Limb (tissue), 2 donors: ENCODE results near the gene ZCCHC7.
"Not testable (repeated sequence)": the region's sequence is repeated elsewhere in the genome, so short reads cannot be mapped to it uniquely, and the experiment has no call there.

ENCODE experiments used
- DNase-seq, 2 donors: peaks; one replicate each; pipeline ENCODE4 v3.0.0-alpha.2; 2016; ENCODE audit errors: extremely low spot score in 2 of 2

Gene ZCCHC7

DNA sequence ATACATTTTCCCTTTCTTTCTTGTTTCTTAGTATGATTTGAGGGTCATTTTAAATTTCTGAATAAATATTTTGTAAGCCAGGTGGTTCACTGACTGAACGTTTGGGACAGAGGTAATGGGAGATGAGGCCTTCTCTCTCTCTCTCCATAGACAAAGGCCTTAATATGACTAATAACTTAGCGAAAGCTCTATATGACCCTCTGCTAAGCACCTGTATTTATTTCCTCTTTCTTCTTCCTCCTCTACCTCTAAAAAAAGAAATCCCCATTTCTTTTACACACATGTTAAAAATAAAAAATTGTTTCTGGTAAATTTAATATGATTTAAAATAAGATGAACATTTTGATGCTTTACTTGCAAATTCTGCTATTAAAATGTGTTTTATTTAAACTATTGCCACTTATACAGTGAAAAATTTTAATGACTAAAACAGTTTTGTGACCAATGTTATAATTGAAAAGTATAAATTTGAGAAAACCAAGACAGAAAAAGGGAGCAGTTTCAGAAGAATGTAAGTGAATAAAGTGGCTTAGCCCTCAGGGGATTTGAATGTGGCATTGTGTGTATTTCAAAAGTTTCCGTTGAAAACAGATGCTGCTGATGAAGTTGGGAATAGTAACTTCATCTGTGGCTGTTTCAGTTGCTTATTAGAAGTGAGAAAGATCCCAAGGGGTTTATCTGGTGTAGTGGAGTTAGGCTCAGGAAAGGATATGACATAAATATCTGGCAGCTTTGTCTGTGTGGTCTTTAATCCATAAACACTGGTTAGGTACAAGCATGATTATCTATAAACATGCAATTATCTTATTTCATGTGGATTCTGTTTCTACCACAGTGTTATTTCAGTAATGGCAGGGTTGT is 173.5 kb downstream of the ZCCHC7 start:
- peak in 1 of 2 donors; percentile 31 for DNase-seq

DNA sequence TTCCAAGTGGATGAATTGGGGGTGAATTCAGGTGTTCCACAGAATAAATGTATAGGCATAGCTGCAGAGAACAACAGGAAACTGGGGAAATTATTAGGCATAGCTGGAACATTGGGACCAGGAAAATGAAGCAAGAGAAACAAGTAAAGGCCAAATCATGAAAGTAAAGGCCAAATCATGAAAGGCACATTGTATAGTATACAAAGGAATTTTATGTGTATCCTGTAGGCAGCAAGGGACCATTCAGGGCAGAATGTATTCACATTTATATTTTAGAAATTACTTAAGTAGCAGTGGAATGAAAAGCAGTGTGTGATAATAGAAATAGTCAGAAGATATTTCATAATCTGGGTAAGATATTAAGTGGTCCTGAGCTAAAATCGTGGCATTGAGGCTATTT is 174.8 kb downstream of the ZCCHC7 start:
- DNase-seq, result no peak

DNA sequence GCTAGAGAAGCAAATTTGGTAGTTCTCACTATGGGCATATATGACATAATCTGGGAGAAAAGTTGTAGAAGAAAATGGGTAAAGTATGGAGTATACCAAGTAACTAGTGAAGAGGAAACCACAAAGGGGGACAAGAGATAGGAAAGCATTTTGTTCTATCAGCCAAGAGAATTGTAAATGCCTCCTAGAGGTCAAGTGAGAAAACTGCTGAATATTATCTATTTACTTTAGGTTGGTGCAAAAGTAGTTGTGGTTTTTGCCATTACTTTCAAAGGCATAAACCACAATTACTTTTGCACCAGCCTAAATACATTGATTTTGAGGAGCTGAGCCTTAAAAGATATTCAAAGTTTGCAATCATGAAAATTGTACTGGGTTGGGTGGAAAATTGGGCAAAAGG is 175.4 kb downstream of the ZCCHC7 start:
- DNase-seq, result no peak

DNA sequence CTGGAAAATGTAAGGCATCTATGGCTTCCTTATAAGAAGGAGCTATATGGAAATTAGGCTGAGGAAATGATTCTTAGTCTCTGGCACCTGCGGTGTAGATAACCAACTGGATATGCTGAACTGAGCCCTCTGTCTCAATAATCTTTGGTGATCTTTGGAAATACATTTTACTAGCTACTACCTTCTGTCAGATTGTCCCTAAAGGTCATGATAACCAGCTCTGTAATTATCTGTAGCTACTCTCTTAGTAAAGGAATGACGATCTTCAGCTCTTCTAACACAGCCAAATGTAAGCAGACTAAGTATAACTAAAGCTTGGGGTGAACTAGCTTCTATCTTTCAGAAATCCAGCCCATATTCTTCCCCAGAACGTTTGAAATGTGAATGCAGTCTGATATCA is 177.2 kb downstream of the ZCCHC7 start:
- no peak for DNase-seq

- no peak for DNase-seq
These were observed 180.2 kb downstream of the ZCCHC7 start for GRCh38 chr9:37300620-37301019.

- DNase-seq, result no peak
These were observed 180.9 kb downstream of the ZCCHC7 start for GRCh38 chr9:37301042-37301853.

GRCh38 chr9:37301854-37302172 is 181.4 kb downstream of the ZCCHC7 start:
- DNase-seq, result no peak

DNA sequence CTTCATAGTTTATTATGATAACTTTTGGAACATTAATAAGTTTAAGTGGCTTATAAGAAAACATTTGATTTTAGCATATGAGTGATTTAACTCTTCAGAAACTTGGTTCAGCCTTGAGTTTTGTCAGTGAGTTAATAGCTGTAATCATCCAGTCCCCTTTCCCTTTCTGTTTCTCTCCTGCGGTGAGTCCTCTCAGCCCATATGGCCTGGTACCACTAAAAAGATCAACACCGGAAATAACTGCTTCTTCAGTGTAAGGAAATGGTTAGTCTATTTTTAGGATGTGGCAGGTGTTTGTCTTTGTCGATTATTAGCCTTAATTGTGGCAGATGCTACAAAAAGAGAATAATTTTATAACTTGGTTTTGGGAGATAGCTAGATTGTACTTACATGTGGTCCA is 181.9 kb downstream of the ZCCHC7 start:
- DNase-seq, result no peak

- not testable (repeated sequence) for DNase-seq
These were observed 182.9 kb downstream of the ZCCHC7 start for GRCh38 chr9:37303272-37303671.

GRCh38 chr9:37309136-37309535 is 188.8 kb downstream of the ZCCHC7 start:
- no peak for DNase-seq

DNA sequence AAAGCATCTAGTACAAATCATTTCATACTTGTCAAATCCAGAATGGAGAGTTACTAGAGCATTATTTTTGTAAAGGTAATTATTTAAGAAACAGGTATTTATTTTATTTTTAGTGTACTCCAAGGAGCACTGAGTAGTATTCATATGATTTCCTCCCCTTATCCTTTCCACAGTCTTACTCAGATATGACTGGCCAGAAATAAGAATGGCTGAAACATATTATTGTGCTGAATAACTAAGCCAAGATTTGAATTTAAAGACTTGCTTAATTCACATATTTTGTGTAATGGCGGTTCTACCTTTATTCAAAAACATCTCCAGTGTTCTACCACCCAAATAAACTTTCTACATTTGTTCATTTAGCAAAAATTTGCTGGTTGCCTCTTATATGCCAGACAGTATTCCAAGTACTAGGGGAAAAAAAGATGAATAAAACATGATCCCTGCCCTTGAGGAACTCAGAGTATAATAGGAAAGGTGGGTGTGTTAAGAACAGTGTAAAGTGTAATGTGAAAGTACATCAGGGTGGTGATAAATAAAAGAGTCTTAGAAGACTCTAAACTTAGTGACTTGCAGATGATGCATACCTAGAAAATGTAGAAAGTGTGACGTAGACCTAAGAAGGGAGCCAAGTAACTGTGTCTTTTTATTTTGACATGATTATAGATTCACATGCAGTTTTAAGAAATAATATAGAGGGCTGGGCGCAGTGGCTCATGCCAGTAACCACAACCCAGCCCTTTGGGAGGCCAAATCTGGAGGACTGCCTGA is 191.7 kb downstream of the ZCCHC7 start:
- DNase-seq, result no peak

- DNase-seq, result no peak
These were observed 203.9 kb downstream of the ZCCHC7 start for GRCh38 chr9:37324261-37324683.

DNA sequence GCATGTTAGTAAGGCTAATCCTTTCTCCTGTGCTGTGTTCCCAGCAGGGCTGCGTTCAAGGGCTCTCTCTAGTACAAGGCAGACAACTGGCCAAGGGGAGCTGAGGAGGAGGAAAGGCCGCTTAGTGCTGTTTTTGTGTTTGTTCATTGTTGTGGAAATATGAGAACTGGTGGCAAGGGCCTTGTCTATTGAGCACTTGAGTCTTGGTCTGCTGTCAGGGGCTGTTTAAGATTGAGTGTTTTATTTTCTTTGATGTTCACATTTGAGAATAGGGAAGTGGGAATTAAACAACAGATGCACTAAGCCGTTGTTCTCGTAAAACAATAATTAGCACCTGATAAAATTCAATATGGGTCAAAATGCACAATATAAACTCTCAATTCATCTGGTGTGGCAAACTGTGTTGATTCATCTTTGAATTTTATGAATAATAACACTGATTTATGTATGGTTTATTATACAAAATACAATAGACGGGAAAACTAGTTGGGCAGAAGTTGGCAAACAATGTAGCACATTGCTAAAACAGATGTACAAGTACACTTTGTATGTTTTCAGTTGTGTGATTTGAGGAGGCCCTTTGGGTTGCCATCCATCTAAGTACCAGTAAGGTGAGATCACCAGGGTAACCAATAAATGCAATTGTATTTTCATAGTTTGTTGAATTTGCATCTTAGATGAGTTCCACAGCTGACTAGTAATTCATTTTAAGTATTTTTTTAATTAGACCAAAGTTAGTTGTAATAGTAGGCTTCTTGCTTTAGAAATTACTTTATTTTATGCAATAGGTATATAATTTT is 204.5 kb downstream of the ZCCHC7 start:
- no peak for DNase-seq

DNA sequence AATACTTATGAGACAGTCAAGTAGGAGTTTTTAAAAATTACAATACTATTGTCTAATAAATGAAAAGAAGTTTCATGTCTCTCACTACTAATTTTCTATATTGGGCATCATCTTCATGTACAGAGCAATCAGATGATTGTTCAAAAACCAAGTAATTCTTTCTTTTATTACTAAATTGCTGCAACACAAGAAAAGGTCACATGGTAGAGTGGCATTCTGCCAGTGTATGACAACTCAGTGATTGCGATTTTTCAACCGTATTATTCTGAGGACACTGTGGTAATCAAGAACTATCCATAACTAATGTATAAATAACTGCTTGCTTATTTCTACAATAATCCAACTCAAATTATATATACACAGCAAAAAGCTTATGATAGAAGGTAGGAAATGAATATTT is 205.4 kb downstream of the ZCCHC7 start:
- DNase-seq, result no peak

- no peak for DNase-seq
These were observed 207.2 kb downstream of the ZCCHC7 start for GRCh38 chr9:37327553-37327952.

DNA sequence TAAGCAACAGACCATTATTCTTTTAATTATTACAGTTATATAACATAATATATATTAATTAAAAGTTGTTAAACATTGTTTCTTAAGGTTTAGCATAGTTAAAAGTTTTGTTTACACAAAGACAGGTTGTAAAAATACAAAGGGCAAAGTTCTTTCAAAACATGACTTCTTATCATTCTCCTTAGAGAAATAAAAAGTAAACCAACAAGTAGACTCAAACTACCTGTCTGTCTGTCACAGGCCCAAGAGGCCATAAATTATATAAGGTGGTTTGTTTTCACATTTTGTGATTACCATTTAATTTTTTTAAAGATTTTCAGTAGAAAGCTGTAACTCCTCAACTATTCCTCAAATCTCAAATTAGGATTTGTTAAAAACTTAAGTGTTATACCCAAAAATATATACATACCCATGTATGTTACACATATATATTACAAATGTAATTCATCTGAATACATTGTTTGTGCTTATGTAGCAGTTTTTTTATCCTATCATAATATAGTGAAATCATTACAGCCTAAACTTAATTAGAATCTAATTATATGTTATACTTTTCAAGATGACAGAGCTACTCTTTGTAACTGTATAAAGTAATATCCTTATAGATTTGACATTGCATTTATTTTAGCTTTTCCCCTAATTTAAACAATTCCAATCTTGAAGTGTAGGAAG is 208.3 kb downstream of the ZCCHC7 start:
- DNase-seq, result no peak

DNA sequence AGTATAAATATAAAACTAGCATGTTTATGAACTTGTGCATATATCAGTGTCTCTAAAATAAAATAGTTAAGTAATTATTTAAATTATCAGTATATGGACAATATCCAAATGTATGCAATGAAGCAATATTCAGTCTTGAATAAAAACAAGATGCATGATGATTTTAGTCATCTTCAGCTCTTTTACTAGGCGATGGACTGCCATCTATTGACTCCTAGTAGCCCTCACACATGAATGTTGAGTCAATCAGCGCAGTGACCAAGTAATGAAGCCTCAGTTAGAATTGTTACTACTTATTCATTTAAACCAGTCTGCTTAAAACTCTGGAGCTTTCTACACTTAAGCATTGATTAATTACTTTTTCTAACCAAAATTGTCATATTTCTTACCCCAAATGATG is 209.2 kb downstream of the ZCCHC7 start:
- DNase-seq, result no peak

DNA sequence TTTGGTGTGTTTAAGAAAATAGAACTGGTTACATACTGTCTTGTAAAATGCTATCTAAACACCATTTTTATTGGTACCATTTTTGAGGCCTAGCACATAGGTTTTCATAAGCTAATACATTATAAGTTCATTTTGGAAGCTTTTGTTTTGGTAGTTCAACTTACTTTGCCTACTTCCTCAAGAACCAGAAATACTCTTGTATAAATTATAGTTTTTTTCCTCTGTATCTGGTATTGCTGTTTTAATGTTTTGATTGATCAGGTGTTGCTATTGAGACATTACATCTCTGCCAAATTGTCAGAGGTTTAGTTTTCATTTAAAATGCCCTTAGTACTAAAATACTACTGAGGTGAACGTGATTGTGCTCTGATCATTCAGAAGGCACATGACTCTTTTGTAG is 211.5 kb downstream of the ZCCHC7 start:
- DNase-seq, result no peak

DNA sequence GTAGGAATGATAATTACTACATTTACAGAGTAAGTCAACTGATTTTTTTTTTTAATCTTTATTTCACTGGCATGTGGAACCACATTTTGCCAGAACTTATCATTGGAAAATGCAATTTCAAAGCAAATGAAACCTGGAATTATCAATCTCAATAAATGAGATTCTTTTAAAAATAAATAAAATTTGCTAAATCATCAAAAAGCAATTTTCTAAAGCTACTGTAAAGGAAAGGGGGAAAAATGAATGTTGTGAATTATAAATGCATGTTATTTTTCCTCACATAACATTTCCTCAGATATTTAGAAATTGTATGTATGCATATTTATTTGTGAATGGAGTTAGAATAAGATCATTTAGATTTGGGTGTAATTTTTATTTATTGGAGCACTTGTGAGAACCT is 212.2 kb downstream of the ZCCHC7 start:
- DNase-seq, result no peak

DNA sequence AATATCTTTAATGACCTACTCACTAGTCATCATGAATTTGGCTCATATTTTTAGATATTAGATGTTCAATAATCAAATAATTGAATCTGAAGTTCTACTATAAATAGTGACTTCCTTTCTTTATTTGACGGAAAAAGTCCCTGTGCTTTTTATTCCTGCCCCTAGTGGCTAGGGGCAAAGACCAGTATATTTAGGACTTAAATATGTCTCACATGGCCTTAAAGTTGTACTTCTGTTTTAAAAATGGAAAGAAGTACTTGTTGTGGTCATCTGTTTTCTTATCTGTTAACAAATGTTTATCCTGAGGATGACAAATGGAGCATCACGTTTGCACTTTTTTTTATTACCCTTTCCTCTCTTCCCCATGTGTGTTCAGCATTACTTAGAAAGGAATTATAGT is 212.9 kb downstream of the ZCCHC7 start:
- DNase-seq, result no peak

DNA sequence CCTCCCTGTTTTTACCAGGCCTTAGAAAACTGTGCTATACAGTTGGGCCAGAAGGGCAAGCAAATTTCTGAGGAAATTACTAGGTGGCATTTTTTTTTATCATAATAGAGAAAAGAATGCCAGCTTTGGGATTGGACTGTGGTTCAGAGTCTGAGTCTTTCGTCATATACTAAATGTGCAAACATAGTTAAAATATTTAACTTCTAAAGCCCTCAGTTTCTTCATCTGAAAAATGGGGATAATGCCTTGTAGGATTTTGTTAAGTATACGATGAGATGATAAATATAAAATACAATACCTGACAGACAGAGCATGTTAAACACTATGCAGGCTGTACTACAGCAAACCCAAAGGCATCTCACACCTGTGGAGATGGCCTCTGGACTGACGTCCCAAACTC is 214.9 kb downstream of the ZCCHC7 start:
- no peak for DNase-seq
